Measurements from ENCODE around the gene KPRP. TPM values are rescaled to one million over a fixed set of nuclear protein-coding genes. Genes with fewer than 3 reads are reported as not detected.

KPRP gene
- total RNA-seq (not detected), polyA plus RNA-seq (not detected), total RNA-seq (not detected)

- CTCF ChIA-PET = no interaction called here
- Mint-ChIP-seq H3K36me3 (no peaks in the 10 kb centered on the region), H3K27me3 (peaks cover 4 to 65% (median 45%) of the 10 kb centered on the region in 5 donors), H3K4me1 (no peaks in the 10 kb centered on the region), H3K4me3 (no peak within 1 kb of the TSS), H3K9me3 (peaks cover 0 to 4% (median 0%) of the 10 kb centered on the region in 11 donors), H3K27ac (no peak within 1 kb of the TSS)
- no peaks in the 10 kb centered on the region for H3K4me1 ChIP-seq (ENCODE audit: control insufficient read depth in 2 of 2, insufficient read depth in 2 of 2, low read length in 2 of 2)
- H3K36me3 ChIP-seq (ENCODE audit: control insufficient read depth in 2 of 3, insufficient read depth in 3 of 3, low read length in 3 of 3) = no peaks in the 10 kb centered on the region
- H3K27ac ChIP-seq (ENCODE audit: low read depth, low read length) = no peak within 1 kb of the TSS
- no peaks in the 10 kb centered on the region for H3K27me3 ChIP-seq (ENCODE audit: control insufficient read depth in 2 of 2, insufficient read depth in 2 of 2, low read length in 2 of 2)
- no peak for ATAC-seq
- H3K4me3 ChIP-seq (ENCODE audit: low read length) = no peak within 1 kb of the TSS
- POLR2A ChIA-PET = no interaction called here
- no peaks in the 10 kb centered on the region for H3K9me3 ChIP-seq (ENCODE audit: control insufficient read depth in 2 of 3, low read length in 3 of 3)
- intact Hi-C loops (cut with micrococcal nuclease) = no loop called here
- no peak for DNase-seq
Measured at GRCh38 chr1:152757747-152758146, at the start of gene KPRP. Gene KPRP (plus strand): TSS chr1:152758025. CDS start chr1:152759589, 1,564 bp downstream.

GRCh38 chr1:152718238-152718637, 39.6 kb upstream of the KPRP start:
- H3K9me3 Mint-ChIP-seq = peaks cover 0 to 8% (median 0%) of the 10 kb centered on the region in 11 donors
- no peaks in the 10 kb centered on the region for H3K36me3 Mint-ChIP-seq
- intact Hi-C loops (cut with micrococcal nuclease) = no loop called here
- Histone ChIP-seq H3K4me3 (ENCODE audit: low read length) (no peak overlapping the region), H3K4me1 (ENCODE audit: control insufficient read depth in 2 of 2, insufficient read depth in 2 of 2, low read length in 2 of 2) (no peaks in the 10 kb centered on the region), H3K9me3 (ENCODE audit: control insufficient read depth in 2 of 3, low read length in 3 of 3) (no peaks in the 10 kb centered on the region), H3K27me3 (ENCODE audit: control insufficient read depth in 2 of 2, insufficient read depth in 2 of 2, low read length in 2 of 2) (no peaks in the 10 kb centered on the region), H3K36me3 (ENCODE audit: control insufficient read depth in 2 of 3, insufficient read depth in 3 of 3, low read length in 3 of 3) (no peaks in the 10 kb centered on the region), H3K27ac (ENCODE audit: low read depth, low read length) (no peak overlapping the region)
- no peak for DNase-seq
- peaks cover 2 to 30% (median 19%) of the 10 kb centered on the region in 5 donors for H3K27me3 Mint-ChIP-seq
- no peak overlapping the region for H3K4me3 Mint-ChIP-seq
- H3K27ac Mint-ChIP-seq = no peak overlapping the region
- ChIA-PET CTCF (interaction anchor here (0.6 kb wide), 1 partner anchor 147 kb away, joined by 3 read pairs; no protein-coding TSS in a partner anchor), POLR2A (no interaction called here)
- no peak for ATAC-seq
- no peaks in the 10 kb centered on the region for H3K4me1 Mint-ChIP-seq

GRCh38 chr1:152725261-152725660, 32.6 kb upstream of the KPRP start:
- H3K27me3 Mint-ChIP-seq = peaks cover 0 to 27% (median 16%) of the 10 kb centered on the region in 5 donors
- CTCF ChIA-PET = no interaction called here
- H3K9me3 Mint-ChIP-seq = peaks cover 0 to 3% (median 0%) of the 10 kb centered on the region in 11 donors

GRCh38 chr1:152728986-152729385, 28.8 kb upstream of the KPRP start:
- Histone ChIP-seq H3K4me3 (ENCODE audit: low read length) (no peak overlapping the region), H3K27me3 (ENCODE audit: control insufficient read depth in 2 of 2, insufficient read depth in 2 of 2, low read length in 2 of 2) (no peaks in the 10 kb centered on the region), H3K36me3 (ENCODE audit: control insufficient read depth in 2 of 3, insufficient read depth in 3 of 3, low read length in 3 of 3) (no peaks in the 10 kb centered on the region), H3K9me3 (ENCODE audit: control insufficient read depth in 2 of 3, low read length in 3 of 3) (no peaks in the 10 kb centered on the region), H3K4me1 (ENCODE audit: control insufficient read depth in 2 of 2, insufficient read depth in 2 of 2, low read length in 2 of 2) (no peaks in the 10 kb centered on the region), H3K27ac (ENCODE audit: low read depth, low read length) (no peak overlapping the region)
- POLR2A ChIA-PET = no interaction called here
- Mint-ChIP-seq H3K4me1 (no peaks in the 10 kb centered on the region), H3K4me3 (no peak overlapping the region), H3K36me3 (no peaks in the 10 kb centered on the region), H3K27me3 (peaks cover 4 to 28% (median 11%) of the 10 kb centered on the region in 5 donors), H3K27ac (no peak overlapping the region), H3K9me3 (peaks cover 0 to 1% (median 0%) of the 10 kb centered on the region in 11 donors)
- no peak for DNase-seq
- CTCF ChIA-PET = no interaction called here
- intact Hi-C loops (cut with micrococcal nuclease) = no loop called here
- no peak for ATAC-seq

More at GRCh38 chr1:152725261-152725660, 32.6 kb upstream of the KPRP start:
- Histone ChIP-seq H3K9me3 (ENCODE audit: control insufficient read depth in 2 of 3, low read length in 3 of 3) (no peaks in the 10 kb centered on the region), H3K27ac (ENCODE audit: low read depth, low read length) (no peak overlapping the region), H3K4me1 (ENCODE audit: control insufficient read depth in 2 of 2, insufficient read depth in 2 of 2, low read length in 2 of 2) (no peaks in the 10 kb centered on the region), H3K36me3 (ENCODE audit: control insufficient read depth in 2 of 3, insufficient read depth in 3 of 3, low read length in 3 of 3) (no peaks in the 10 kb centered on the region), H3K4me3 (ENCODE audit: low read length) (no peak overlapping the region), H3K27me3 (ENCODE audit: control insufficient read depth in 2 of 2, insufficient read depth in 2 of 2, low read length in 2 of 2) (no peaks in the 10 kb centered on the region)
- DNase-seq (no peak), ATAC-seq (no peak)
- no peaks in the 10 kb centered on the region for H3K36me3 Mint-ChIP-seq
- POLR2A ChIA-PET = no interaction called here
- H3K4me3 Mint-ChIP-seq = no peak overlapping the region
- no peak overlapping the region for H3K27ac Mint-ChIP-seq
- intact Hi-C loops (cut with micrococcal nuclease) = no loop called here
- H3K4me1 Mint-ChIP-seq = no peaks in the 10 kb centered on the region

- Mint-ChIP-seq H3K36me3 (no peaks in the 10 kb centered on the region), H3K27me3 (peaks cover 3 to 45% (median 42%) of the 10 kb centered on the region in 5 donors), H3K27ac (no peak overlapping the region), H3K4me1 (no peaks in the 10 kb centered on the region), H3K4me3 (no peak overlapping the region), H3K9me3 (peaks cover 0 to 4% (median 0%) of the 10 kb centered on the region in 11 donors)
- H3K9me3 ChIP-seq (ENCODE audit: control insufficient read depth in 2 of 3, low read length in 3 of 3) = no peaks in the 10 kb centered on the region
- H3K27me3 ChIP-seq (ENCODE audit: control insufficient read depth in 2 of 2, insufficient read depth in 2 of 2, low read length in 2 of 2) = peaks cover 0 to 4% of the 10 kb centered on the region in 2 donors
- H3K4me3 ChIP-seq (ENCODE audit: low read length) = no peak overlapping the region
- DNase-seq (no peak), ATAC-seq (no peak)
- ChIA-PET POLR2A (no interaction called here), CTCF (no interaction called here)
- intact Hi-C loops (cut with micrococcal nuclease) = no loop called here
- no peaks in the 10 kb centered on the region for H3K4me1 ChIP-seq (ENCODE audit: control insufficient read depth in 2 of 2, insufficient read depth in 2 of 2, low read length in 2 of 2)
- H3K27ac ChIP-seq (ENCODE audit: low read depth, low read length) = no peak overlapping the region
- no peaks in the 10 kb centered on the region for H3K36me3 ChIP-seq (ENCODE audit: control insufficient read depth in 2 of 3, insufficient read depth in 3 of 3, low read length in 3 of 3)
Measured at GRCh38 chr1:152735648-152736047, 22.2 kb upstream of the KPRP start.

- DNase-seq = no peak
- Mint-ChIP-seq H3K27me3 (peaks cover 10 to 55% (median 49%) of the 10 kb centered on the region in 5 donors), H3K4me1 (peaks cover 0 to 2% (median 0%) of the 10 kb centered on the region in 7 donors), H3K36me3 (no peaks in the 10 kb centered on the region), H3K4me3 (no peak overlapping the region), H3K27ac (no peak overlapping the region), H3K9me3 (peaks cover 0 to 3% (median 0%) of the 10 kb centered on the region in 11 donors)
- Histone ChIP-seq H3K4me1 (ENCODE audit: control insufficient read depth in 2 of 2, insufficient read depth in 2 of 2, low read length in 2 of 2) (no peaks in the 10 kb centered on the region), H3K27ac (ENCODE audit: low read depth, low read length) (no peak overlapping the region), H3K27me3 (ENCODE audit: control insufficient read depth in 2 of 2, insufficient read depth in 2 of 2, low read length in 2 of 2) (peaks cover 0 to 4% of the 10 kb centered on the region in 2 donors), H3K4me3 (ENCODE audit: low read length) (no peak overlapping the region), H3K9me3 (ENCODE audit: control insufficient read depth in 2 of 3, low read length in 3 of 3) (no peaks in the 10 kb centered on the region), H3K36me3 (ENCODE audit: control insufficient read depth in 2 of 3, insufficient read depth in 3 of 3, low read length in 3 of 3) (no peaks in the 10 kb centered on the region)
- intact Hi-C loops (cut with micrococcal nuclease) = no loop called here
- CTCF ChIA-PET = no interaction called here
- POLR2A ChIA-PET = no interaction called here
- ATAC-seq = no peak
Measured at GRCh38 chr1:152737997-152738396, 19.8 kb upstream of the KPRP start.

GRCh38 chr1:152739841-152740240, 18.0 kb upstream of the KPRP start:
- POLR2A ChIA-PET = no interaction called here
- CTCF ChIA-PET = no interaction called here

More at GRCh38 chr1:152739841-152740240, 18.0 kb upstream of the KPRP start:
- Histone ChIP-seq H3K9me3 (ENCODE audit: control insufficient read depth in 2 of 3, low read length in 3 of 3) (no peaks in the 10 kb centered on the region), H3K4me1 (ENCODE audit: control insufficient read depth in 2 of 2, insufficient read depth in 2 of 2, low read length in 2 of 2) (no peaks in the 10 kb centered on the region), H3K27ac (ENCODE audit: low read depth, low read length) (no peak overlapping the region), H3K36me3 (ENCODE audit: control insufficient read depth in 2 of 3, insufficient read depth in 3 of 3, low read length in 3 of 3) (no peaks in the 10 kb centered on the region), H3K27me3 (ENCODE audit: control insufficient read depth in 2 of 2, insufficient read depth in 2 of 2, low read length in 2 of 2) (peaks cover 0 to 4% of the 10 kb centered on the region in 2 donors), H3K4me3 (ENCODE audit: low read length) (no peak overlapping the region)
- H3K4me1 Mint-ChIP-seq = peaks cover 0 to 2% (median 0%) of the 10 kb centered on the region in 7 donors
- H3K36me3 Mint-ChIP-seq = no peaks in the 10 kb centered on the region
- peaks cover 10 to 62% (median 51%) of the 10 kb centered on the region in 5 donors for H3K27me3 Mint-ChIP-seq
- no peak for ATAC-seq
- DNase-seq = no peak
- intact Hi-C loops (cut with micrococcal nuclease) = no loop called here
- no peak overlapping the region for H3K27ac Mint-ChIP-seq
- H3K4me3 Mint-ChIP-seq = no peak overlapping the region
- peaks cover 0 to 7% (median 0%) of the 10 kb centered on the region in 11 donors for H3K9me3 Mint-ChIP-seq
